ENCODE data around the gene MIOS.

GRCh38 chr7:7554021-7554432 lies 12.7 kb upstream of the MIOS start:
- TF ChIP-seq POLR2A (IDR thresholded peaks at IDR 0.05) = no peak
- no peak for TF ChIP-seq CTCF (IDR thresholded peaks at IDR 0.05)
